Sigmoid colon (tissue), 7 donors: Measurements from ENCODE around the gene CYP20A1. TPM values are rescaled to one million over a fixed set of nuclear protein-coding genes. Genes with fewer than 3 reads are reported as not detected.
"Not testable (repeated sequence)": the region's sequence is repeated elsewhere in the genome, so short reads cannot be mapped to it uniquely, and the experiment has no call there.

Source experiments
- DNase-seq: peaks from one replicate; pipeline ENCODE4 v3.0.0-alpha.2; 2019
- H3K27ac ChIP-seq, 4 donors: fragments of 200-600 bp; sonication (generic); one replicate each; pipeline ENCODE4 v1.5.1; 2016 to 2019; ENCODE audit warnings: mild to moderate bottlenecking in 1 of 4
- H3K27me3 ChIP-seq, 3 donors: fragments of 200-600 bp; sonication (generic); one replicate each; pipeline ENCODE4 v1.5.1; 2019; ENCODE audit warnings: mild to moderate bottlenecking in 1 of 3
- H3K36me3 ChIP-seq, 4 donors: fragments of 200-600 bp; sonication (generic); one replicate each; pipeline ENCODE4 v1.5.1; 2016 to 2019
- H3K4me1 ChIP-seq, 4 donors: fragments of 200-600 bp; sonication (generic); one replicate each; pipeline ENCODE4 v1.5.1; 2017 to 2019
- H3K4me3 ChIP-seq, 4 donors: fragments of 200-600 bp; sonication (generic); one replicate each; pipeline ENCODE4 v1.5.1; 2017 to 2019; ENCODE audit warnings: mild to moderate bottlenecking in 2 of 4, moderate library complexity in 1 of 4
- H3K9me3 ChIP-seq, 4 donors: fragments of 200-600 bp in 3 of 4; sonication (generic) in 3 of 4; one replicate each; pipeline versions ENCODE4 v1.5.1 to v1.6.1; 2013 to 2019
- EP300 ChIP-seq, 4 donors: sonication (generic); formaldehyde crosslinking; IDR thresholded peaks; one replicate each; pipeline ENCODE4 v1.6.1; 2017; ENCODE audit warnings: antibody characterized with exemption in 4 of 4
- POLR2A ChIP-seq, 2 donors: fragments of 450-650 bp; IDR thresholded peaks; one replicate each; pipeline ENCODE4 v1.6.1; 2016; ENCODE audit warnings: antibody characterized with exemption in 2 of 2, mild to moderate bottlenecking in 2 of 2, moderate library complexity in 2 of 2
- POLR2AphosphoS5 ChIP-seq, 4 donors: sonication (generic); formaldehyde crosslinking; IDR thresholded peaks; one replicate each; pipeline ENCODE4 v1.6.1; 2017; ENCODE audit warnings: antibody characterized with exemption in 4 of 4
- WGBS, 2 donors: extraction: QIAGEN DNeasy Blood & Tissue Kit; methylation state at CpG; one replicate each; pipeline ENCODE4 v1.1.7; 2013; 5-methylcytosine and 5-hydroxymethylcytosine counted together
- intact Hi-C: fragments of 100-400 bp; cut with DNase I; formaldehyde crosslinking; loops from one replicate; pipeline ENCODE4 v1.15.1; 2023
- polyA plus RNA-seq, 3 donors: library from polyadenylated mRNA; stranded (reverse); fragments of 200-250 nt; gene quantifications; one replicate each; pipeline ENCODE4 v1.2.3, GENCODE V29; 2013
- total RNA-seq, 4 donors: library from RNA; depleted of rRNA; stranded (reverse); fragments of >200 nt; gene quantifications; one replicate each; pipeline ENCODE4 v1.1.0, GENCODE V29; 2016
- TF ChIP-seq, protein P1 (sequence below), 4 experiments: fragments of 450-650 bp in 3 of 4; fragments of 200-600 bp in 1 of 4; IDR thresholded peaks; one replicate each; pipeline ENCODE4 v1.5.1; 2016 to 2019; ENCODE audit warnings: antibody characterized with exemption in 4 of 4, mild to moderate bottlenecking in 3 of 4, moderate library complexity in 2 of 4
- donor health status: healthy with polysubstance abuse.
- donor health status: Bipolar disorder and iron deficiency.
- donor health status: healthy.

The CYP20A1 gene
- total and polyA plus RNA-seq, 7 donors = 4.8 to 35.4 (median 22.7) TPM

DNA sequence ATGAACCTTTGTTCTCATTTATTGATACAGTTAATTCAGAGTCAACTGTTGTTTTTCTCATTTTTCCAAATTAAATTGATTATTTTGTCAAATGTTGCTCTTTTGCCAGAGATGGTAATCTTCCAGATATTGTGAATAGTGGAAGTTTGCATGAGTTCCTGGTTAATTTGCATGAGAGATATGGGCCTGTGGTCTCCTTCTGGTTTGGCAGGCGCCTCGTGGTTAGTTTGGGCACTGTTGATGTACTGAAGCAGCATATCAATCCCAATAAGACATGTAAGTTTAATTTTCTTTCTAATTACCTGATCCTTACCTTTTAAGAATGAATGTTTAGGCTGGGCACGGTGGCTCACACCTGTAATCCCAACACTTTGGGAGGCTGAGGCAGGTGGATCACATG, 7.8 kb downstream of the CYP20A1 start:
- Histone ChIP-seq H3K9me3 (no peaks in the 10 kb centered on the region), H3K27me3 (no peaks in the 10 kb centered on the region), H3K4me3 (no peak overlapping the region), H3K36me3 (peaks cover 0 to 70% (median 5%) of the 10 kb centered on the region in 4 donors), H3K4me1 (no peaks in the 10 kb centered on the region), H3K27ac (no peak overlapping the region)
- WGBS, 2 donors = 93 to 97% methylated on average over 3 of the region's 3 CpGs
- DNase-seq = no peak
- TF ChIP-seq, protein P1, sequence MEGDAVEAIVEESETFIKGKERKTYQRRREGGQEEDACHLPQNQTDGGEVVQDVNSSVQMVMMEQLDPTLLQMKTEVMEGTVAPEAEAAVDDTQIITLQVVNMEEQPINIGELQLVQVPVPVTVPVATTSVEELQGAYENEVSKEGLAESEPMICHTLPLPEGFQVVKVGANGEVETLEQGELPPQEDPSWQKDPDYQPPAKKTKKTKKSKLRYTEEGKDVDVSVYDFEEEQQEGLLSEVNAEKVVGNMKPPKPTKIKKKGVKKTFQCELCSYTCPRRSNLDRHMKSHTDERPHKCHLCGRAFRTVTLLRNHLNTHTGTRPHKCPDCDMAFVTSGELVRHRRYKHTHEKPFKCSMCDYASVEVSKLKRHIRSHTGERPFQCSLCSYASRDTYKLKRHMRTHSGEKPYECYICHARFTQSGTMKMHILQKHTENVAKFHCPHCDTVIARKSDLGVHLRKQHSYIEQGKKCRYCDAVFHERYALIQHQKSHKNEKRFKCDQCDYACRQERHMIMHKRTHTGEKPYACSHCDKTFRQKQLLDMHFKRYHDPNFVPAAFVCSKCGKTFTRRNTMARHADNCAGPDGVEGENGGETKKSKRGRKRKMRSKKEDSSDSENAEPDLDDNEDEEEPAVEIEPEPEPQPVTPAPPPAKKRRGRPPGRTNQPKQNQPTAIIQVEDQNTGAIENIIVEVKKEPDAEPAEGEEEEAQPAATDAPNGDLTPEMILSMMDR (IDR thresholded peaks at IDR 0.05) = no peak
- TF ChIP-seq POLR2AphosphoS5 (IDR thresholded peaks at IDR 0.05) (no peak), EP300 (IDR thresholded peaks at IDR 0.05) (no peak)
- intact Hi-C loops = no loop called here

DNA sequence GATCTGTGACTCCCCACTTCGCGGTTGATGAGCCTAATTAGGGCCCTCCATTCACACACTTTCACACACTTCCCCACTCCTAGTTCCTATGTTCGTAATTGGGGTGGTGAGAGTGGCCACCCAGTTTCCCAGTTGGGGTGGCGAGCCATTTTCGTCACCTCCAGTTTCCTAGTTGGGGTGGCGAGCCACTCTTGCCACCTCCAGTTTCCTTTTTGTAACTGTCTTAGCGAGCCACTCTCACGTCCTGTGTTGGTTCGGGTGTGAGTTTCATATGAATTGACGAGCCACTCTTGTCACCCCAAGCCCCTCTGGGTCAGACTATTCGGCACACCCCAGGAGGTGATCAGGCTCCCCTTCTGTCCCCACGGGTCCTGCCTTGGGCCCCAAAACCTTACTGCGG, 14.0 kb downstream of the CYP20A1 start:
- no peak for DNase-seq
- H3K4me3 ChIP-seq = no peak overlapping the region
- 94 to 98% methylated on average over 13 of the region's 13 CpGs for WGBS, 2 donors
- H3K9me3 ChIP-seq = no peaks in the 10 kb centered on the region
- intact Hi-C loops = no loop called here
- no peak overlapping the region for H3K27ac ChIP-seq
- no peaks in the 10 kb centered on the region for H3K27me3 ChIP-seq
- H3K4me1 ChIP-seq = no peaks in the 10 kb centered on the region
- no peak for TF ChIP-seq POLR2A (IDR thresholded peaks at IDR 0.05)
- TF ChIP-seq, protein P1 (IDR thresholded peaks at IDR 0.05) = no peak
- no peak for TF ChIP-seq EP300 (IDR thresholded peaks at IDR 0.05)
- no peak for TF ChIP-seq POLR2AphosphoS5 (IDR thresholded peaks at IDR 0.05)
- peaks cover 0 to 63% (median 21%) of the 10 kb centered on the region in 4 donors for H3K36me3 ChIP-seq

DNA sequence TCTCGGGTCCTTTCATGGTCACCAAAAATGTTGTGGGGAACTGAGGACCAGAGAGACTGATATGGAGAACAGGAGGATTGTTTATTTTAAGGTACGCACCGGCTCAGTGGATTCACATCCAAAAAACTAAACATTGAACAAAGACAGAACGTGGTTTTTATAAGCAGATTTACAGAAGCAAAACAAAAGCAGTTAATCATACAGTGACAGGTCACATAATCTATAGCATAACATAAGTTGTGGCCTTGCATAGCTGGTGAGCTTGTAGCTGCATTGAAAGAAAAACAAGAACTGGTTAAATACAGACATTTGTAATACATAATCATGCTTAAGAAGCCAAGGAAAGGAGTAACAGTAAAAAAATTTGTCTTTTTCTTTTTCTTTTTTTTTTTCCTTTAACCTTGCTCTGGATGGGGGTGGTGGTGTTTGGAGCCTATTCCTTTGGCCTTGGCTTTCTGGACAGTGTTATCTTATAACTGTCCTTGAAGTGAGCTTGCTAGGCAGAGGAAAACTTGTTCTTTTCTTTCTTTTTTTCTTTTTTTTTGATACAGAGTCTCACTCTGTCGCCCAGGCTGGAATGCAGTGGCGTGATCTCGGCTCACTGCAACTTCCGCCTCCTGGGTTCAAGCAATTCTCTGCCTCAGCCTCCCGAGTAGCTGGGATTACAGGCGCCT, 14.7 kb downstream of the CYP20A1 start:
- WGBS, 2 donors = 82 to 87% methylated on average over 10 of the region's 10 CpGs
- H3K9me3 ChIP-seq, DNase-seq, intact Hi-C loops, H3K4me3 ChIP-seq, H3K4me1 ChIP-seq, H3K27me3 ChIP-seq, H3K27ac ChIP-seq: not testable (repeated sequence)
- H3K36me3 ChIP-seq = peaks cover 0 to 63% (median 20%) of the 10 kb centered on the region in 4 donors

DNA sequence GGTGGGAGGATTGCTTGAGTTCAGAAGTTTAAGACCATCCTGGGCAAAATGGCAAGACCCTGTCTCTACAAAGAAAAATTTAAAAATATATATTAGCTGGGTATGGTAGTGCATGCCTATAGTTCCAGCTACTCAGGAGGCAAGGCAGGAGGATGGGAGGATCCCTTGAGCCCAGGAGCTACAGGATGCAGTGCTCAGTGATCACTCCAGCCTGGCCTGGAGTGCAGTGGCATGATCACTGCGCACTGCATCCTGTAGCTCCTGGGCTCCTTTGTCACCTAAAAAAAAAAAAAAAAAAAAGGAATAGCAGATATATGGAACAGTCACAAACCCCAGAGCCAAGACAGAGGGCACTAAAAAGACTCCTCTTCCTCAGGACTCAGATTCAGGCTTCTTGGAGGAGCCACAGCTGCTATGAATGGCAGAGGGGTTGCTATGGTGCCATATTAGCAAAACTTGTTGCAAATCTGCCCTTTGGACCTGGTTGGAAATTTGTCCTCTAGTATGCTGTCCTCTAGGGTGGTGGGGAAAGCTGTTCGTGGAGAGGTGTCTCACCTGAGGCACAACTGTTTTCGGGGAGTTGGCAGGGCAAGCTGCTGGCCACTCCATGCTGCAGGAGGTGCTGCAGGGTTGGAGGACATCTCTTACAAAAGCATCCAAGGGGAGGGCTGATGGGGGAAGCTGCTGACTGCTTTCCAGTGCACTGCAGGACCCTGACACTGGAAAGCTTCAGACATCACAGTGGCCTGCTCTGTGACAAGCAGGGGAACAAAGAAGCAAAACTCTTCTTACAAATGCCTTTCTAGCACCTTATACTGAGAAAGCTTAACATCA, 22.7 kb downstream of the CYP20A1 start:
- Histone ChIP-seq H3K27me3 (no peaks in the 10 kb centered on the region), H3K36me3 (peaks cover 4 to 54% (median 12%) of the 10 kb centered on the region in 4 donors), H3K9me3 (no peaks in the 10 kb centered on the region), H3K27ac (no peak overlapping the region), H3K4me1 (no peaks in the 10 kb centered on the region), H3K4me3 (no peak overlapping the region)
- intact Hi-C loops = no loop called here
- TF ChIP-seq POLR2AphosphoS5 (IDR thresholded peaks at IDR 0.05) = no peak
- WGBS, 2 donors = 91 to 95% methylated on average over 3 of the region's 3 CpGs
- no peak for DNase-seq

DNA sequence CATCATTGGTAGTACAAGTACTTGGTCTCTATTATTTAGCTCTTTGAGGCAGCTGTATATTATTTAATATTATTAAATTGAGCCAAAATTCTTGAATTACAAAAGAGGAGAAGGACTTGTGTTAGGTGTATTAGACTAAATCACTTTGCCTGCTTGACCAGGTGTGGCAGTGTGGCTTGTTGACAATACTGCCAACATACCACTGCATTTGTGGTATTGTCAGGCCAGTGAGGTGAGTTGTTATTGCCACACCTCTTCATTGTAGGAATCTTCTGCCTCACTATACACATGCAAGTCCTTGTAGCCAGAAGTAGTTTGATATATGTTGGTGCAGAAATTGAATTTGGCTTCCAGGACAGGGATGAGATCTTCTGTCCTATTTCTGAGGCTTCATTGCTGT, 40.5 kb downstream of the CYP20A1 start:
- no peaks in the 10 kb centered on the region for H3K27me3 ChIP-seq
- peaks cover 24 to 92% (median 36%) of the 10 kb centered on the region in 4 donors for H3K36me3 ChIP-seq
- H3K4me3 ChIP-seq = no peak overlapping the region
- DNase-seq = no peak
- no peaks in the 10 kb centered on the region for H3K9me3 ChIP-seq
- intact Hi-C loops = no loop called here
- H3K27ac ChIP-seq = no peak overlapping the region
- TF ChIP-seq, protein P1 (IDR thresholded peaks at IDR 0.05) = no peak
- TF ChIP-seq POLR2AphosphoS5 (IDR thresholded peaks at IDR 0.05) (no peak), EP300 (IDR thresholded peaks at IDR 0.05) (no peak), POLR2A (IDR thresholded peaks at IDR 0.05) (no peak)
- no peaks in the 10 kb centered on the region for H3K4me1 ChIP-seq
